ENCODE data around the gene PEA15.

The PEA15 gene

DNA sequence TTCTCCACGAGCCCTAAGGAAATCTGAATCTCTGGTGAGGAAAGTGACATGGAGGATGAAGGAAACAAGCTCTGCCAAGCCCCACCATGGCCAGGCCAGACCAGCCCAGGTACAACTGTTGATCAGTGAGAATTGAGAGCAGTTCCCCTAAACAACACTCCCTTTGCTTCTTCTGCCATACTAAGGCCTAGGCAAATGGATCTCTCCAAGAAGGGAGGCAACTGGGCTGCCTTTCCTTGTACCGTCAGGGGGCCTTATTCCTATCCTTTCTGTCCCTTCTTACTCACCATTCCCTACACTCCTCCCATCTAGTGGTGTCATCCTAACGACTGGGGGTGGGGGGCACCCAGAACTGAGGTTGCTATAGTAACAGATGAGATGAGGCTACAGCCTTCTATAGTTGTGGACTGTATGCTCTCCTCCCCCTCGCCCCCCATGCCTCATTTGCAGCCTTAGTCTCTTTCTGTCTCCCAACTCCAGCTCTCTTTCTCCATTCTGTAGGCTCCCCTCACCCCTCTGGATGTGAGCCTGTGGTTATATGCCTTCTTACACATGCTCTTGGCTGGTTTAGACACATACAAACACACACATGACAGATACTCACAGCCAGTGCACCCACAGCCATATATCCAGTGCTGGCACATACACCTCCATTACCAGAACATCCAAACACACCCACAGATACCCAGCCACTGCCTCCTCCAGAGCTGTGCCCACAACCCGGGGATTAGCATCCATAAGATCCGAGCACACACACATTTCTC, 3.6 kb downstream of the PEA15 start:
- no peak for ATAC-seq
- TF ChIP-seq ZNF8 (CRISPR knock-in tag; IDR thresholded peaks at IDR 0.05) (no peak), TOX (CRISPR knock-in tag; IDR thresholded peaks at IDR 0.05; ENCODE audit: borderline replicate concordance) (no peak), ZNF565 (CRISPR knock-in tag; conservative IDR thresholded peaks at IDR 0.05; ENCODE audit: low read depth) (no peak), CSDC2 (CRISPR knock-in tag; IDR thresholded peaks at IDR 0.05) (no peak), ARNTL (CRISPR knock-in tag; IDR thresholded peaks at IDR 0.05; ENCODE audit: borderline replicate concordance, low read depth) (no peak), RARB (CRISPR knock-in tag; IDR thresholded peaks at IDR 0.05) (no peak), ZNF70 (CRISPR knock-in tag; IDR thresholded peaks at IDR 0.05) (no peak), ZC3H10 (CRISPR knock-in tag; IDR thresholded peaks at IDR 0.05) (no peak), BACH2 (CRISPR knock-in tag; IDR thresholded peaks at IDR 0.05; ENCODE audit: borderline replicate concordance) (no peak), ZFP30 (CRISPR knock-in tag; IDR thresholded peaks at IDR 0.05) (no peak), ESRRG (CRISPR knock-in tag; IDR thresholded peaks at IDR 0.05) (no peak)
- TF ChIP-seq, protein P1, sequence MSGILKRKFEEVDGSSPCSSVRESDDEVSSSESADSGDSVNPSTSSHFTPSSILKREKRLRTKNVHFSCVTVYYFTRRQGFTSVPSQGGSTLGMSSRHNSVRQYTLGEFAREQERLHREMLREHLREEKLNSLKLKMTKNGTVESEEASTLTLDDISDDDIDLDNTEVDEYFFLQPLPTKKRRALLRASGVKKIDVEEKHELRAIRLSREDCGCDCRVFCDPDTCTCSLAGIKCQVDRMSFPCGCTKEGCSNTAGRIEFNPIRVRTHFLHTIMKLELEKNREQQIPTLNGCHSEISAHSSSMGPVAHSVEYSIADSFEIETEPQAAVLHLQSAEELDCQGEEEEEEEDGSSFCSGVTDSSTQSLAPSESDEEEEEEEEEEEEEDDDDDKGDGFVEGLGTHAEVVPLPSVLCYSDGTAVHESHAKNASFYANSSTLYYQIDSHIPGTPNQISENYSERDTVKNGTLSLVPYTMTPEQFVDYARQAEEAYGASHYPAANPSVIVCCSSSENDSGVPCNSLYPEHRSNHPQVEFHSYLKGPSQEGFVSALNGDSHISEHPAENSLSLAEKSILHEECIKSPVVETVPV (CRISPR knock-in tag; IDR thresholded peaks at IDR 0.05), result no peak
- TF ChIP-seq, protein P2, sequence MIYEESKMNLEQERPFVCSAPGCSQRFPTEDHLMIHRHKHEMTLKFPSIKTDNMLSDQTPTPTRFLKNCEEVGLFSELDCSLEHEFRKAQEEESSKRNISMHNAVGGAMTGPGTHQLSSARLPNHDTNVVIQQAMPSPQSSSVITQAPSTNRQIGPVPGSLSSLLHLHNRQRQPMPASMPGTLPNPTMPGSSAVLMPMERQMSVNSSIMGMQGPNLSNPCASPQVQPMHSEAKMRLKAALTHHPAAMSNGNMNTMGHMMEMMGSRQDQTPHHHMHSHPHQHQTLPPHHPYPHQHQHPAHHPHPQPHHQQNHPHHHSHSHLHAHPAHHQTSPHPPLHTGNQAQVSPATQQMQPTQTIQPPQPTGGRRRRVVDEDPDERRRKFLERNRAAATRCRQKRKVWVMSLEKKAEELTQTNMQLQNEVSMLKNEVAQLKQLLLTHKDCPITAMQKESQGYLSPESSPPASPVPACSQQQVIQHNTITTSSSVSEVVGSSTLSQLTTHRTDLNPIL (CRISPR knock-in tag; IDR thresholded peaks at IDR 0.05; ENCODE audit: low read depth), result no peak
- TF ChIP-seq, protein P3, sequence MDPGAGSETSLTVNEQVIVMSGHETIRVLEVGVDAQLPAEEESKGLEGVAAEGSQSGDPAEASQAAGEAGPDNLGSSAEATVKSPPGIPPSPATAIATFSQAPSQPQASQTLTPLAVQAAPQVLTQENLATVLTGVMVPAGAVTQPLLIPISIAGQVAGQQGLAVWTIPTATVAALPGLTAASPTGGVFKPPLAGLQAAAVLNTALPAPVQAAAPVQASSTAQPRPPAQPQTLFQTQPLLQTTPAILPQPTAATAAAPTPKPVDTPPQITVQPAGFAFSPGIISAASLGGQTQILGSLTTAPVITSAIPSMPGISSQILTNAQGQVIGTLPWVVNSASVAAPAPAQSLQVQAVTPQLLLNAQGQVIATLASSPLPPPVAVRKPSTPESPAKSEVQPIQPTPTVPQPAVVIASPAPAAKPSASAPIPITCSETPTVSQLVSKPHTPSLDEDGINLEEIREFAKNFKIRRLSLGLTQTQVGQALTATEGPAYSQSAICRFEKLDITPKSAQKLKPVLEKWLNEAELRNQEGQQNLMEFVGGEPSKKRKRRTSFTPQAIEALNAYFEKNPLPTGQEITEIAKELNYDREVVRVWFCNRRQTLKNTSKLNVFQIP (CRISPR knock-in tag; IDR thresholded peaks at IDR 0.05; ENCODE audit: borderline replicate concordance, low read depth), result no peak

DNA sequence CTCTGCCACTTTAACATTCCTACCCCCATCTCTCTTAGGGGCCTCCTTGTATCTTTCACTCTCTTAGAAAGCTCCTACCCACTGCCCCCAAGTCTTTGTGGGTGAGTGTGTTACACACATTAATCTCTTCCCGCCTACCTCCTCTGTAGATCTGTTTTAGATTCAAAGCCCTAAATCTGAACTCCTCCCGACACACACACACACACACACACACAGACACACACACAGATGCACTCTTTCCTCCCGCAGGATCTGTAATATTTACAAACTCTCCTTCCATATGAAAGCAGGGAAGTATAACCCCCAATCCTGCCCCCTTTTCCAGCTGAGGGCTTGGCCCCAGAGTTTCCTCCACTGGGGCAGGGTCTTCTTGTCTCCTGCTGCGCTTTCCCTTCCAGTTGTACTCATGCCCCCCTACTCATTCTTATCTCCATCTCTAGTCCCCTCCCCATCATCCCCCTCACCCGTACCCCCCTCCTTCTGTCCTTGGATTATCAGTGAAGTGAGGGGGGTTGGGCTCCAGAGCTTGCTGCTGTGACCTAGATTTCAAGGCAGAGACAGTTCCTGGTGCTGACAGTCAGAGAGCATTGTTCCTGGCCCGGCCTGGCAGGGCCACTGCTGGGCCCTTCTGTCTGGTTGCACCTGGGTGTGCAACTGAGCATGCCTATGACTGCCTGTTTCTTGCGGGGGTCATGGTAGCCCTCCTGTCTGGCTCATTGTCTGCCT, 4.3 kb downstream of the PEA15 start:
- ATAC-seq, result no peak
- TF ChIP-seq ZNF70 (CRISPR knock-in tag; IDR thresholded peaks at IDR 0.05) (no peak), OSR1 (CRISPR knock-in tag; IDR thresholded peaks at IDR 0.05) (no peak), ZFP30 (CRISPR knock-in tag; IDR thresholded peaks at IDR 0.05) (no peak), GLIS3 (CRISPR knock-in tag; IDR thresholded peaks at IDR 0.05) (no peak), ZNF8 (CRISPR knock-in tag; IDR thresholded peaks at IDR 0.05) (no peak)
- TF ChIP-seq, protein P2 (CRISPR knock-in tag; IDR thresholded peaks at IDR 0.05; ENCODE audit: low read depth), result no peak

DNA sequence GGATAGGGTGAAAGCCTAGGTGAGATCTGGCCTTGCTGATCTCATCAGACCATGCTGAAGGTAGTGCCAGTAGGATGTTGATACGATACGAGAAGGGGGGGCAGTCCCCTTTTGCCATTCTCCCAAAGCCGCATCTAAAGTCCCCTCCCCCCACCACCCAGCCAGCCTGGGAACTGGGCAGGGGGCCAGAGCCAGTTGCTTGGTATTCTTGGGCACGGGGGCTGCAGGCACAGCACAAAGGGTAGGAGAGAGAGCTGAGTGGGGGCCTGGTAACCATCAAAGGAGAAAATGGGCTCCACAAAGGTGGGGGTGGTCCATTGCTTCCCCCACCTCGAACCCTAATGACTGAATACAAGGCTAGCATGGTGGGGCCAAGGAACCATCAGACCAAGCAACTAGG, 5.4 kb downstream of the PEA15 start:
- no peak for ATAC-seq
- TF ChIP-seq ISL1 (CRISPR knock-in tag; IDR thresholded peaks at IDR 0.05), result no peak
- TF ChIP-seq, protein P2 (CRISPR knock-in tag; IDR thresholded peaks at IDR 0.05; ENCODE audit: low read depth), result no peak
- no peak for TF ChIP-seq ZNF70 (CRISPR knock-in tag; IDR thresholded peaks at IDR 0.05)
- TF ChIP-seq, protein P4, sequence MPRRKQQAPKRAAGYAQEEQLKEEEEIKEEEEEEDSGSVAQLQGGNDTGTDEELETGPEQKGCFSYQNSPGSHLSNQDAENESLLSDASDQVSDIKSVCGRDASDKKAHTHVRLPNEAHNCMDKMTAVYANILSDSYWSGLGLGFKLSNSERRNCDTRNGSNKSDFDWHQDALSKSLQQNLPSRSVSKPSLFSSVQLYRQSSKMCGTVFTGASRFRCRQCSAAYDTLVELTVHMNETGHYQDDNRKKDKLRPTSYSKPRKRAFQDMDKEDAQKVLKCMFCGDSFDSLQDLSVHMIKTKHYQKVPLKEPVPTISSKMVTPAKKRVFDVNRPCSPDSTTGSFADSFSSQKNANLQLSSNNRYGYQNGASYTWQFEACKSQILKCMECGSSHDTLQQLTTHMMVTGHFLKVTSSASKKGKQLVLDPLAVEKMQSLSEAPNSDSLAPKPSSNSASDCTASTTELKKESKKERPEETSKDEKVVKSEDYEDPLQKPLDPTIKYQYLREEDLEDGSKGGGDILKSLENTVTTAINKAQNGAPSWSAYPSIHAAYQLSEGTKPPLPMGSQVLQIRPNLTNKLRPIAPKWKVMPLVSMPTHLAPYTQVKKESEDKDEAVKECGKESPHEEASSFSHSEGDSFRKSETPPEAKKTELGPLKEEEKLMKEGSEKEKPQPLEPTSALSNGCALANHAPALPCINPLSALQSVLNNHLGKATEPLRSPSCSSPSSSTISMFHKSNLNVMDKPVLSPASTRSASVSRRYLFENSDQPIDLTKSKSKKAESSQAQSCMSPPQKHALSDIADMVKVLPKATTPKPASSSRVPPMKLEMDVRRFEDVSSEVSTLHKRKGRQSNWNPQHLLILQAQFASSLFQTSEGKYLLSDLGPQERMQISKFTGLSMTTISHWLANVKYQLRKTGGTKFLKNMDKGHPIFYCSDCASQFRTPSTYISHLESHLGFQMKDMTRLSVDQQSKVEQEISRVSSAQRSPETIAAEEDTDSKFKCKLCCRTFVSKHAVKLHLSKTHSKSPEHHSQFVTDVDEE (CRISPR knock-in tag; IDR thresholded peaks at IDR 0.05), result no peak
- TF ChIP-seq PPARA (CRISPR knock-in tag; IDR thresholded peaks at IDR 0.05; ENCODE audit: borderline replicate concordance), result no peak
- no peak for TF ChIP-seq ZFP30 (CRISPR knock-in tag; IDR thresholded peaks at IDR 0.05)
- TF ChIP-seq RARB (CRISPR knock-in tag; IDR thresholded peaks at IDR 0.05), result no peak
- no peak for TF ChIP-seq TCF4 (CRISPR knock-in tag; IDR thresholded peaks at IDR 0.05; ENCODE audit: borderline replicate concordance)
- no peak for TF ChIP-seq TOX (CRISPR knock-in tag; IDR thresholded peaks at IDR 0.05; ENCODE audit: borderline replicate concordance)
- TF ChIP-seq, protein P1 (CRISPR knock-in tag; IDR thresholded peaks at IDR 0.05), result no peak
- no peak for TF ChIP-seq ZNF565 (CRISPR knock-in tag; conservative IDR thresholded peaks at IDR 0.05; ENCODE audit: low read depth)
- TF ChIP-seq ZC3H10 (CRISPR knock-in tag; IDR thresholded peaks at IDR 0.05), result no peak
- no peak for TF ChIP-seq CSDC2 (CRISPR knock-in tag; IDR thresholded peaks at IDR 0.05)
- no peak for TF ChIP-seq ZFP3 (CRISPR knock-in tag; IDR thresholded peaks at IDR 0.05)
- TF ChIP-seq, protein P3 (CRISPR knock-in tag; IDR thresholded peaks at IDR 0.05; ENCODE audit: borderline replicate concordance, low read depth), result no peak
- no peak for TF ChIP-seq ESRRG (CRISPR knock-in tag; IDR thresholded peaks at IDR 0.05)
